ENCODE results near the gene ACTN1. TPM values are rescaled to one million over a fixed set of nuclear protein-coding genes. Genes with fewer than 3 reads are reported as not detected.
"Not testable (repeated sequence)": the region's sequence is repeated elsewhere in the genome, so short reads cannot be mapped to it uniquely, and the experiment has no call there.

Gene ACTN1
- total and polyA plus RNA-seq, 8 donors = 24.4 to 133 (median 49.0) TPM

- DNase-seq (no peak), ATAC-seq (peak in 1 of 4 donors; percentile 23), FAIRE-seq (no peak)
- Histone ChIP-seq H3K9me3 (no peaks in the 10 kb centered on the region), H3K36me3 (no peaks in the 10 kb centered on the region), H3K27ac (no peak overlapping the region), H3K27me3 (no peaks in the 10 kb centered on the region), H3K4me3 (no peak overlapping the region), H3K4me1 (no peaks in the 10 kb centered on the region)
- TF ChIP-seq CTCF (IDR thresholded peaks at IDR 0.05) = no peak
- intact Hi-C loops (cut with DNase I) = no loop called here
- WGBS, 2 donors = 19 to 40% methylated on average over 1 of the region's 1 CpG
Measured at GRCh38 chr14:68848253-68848652, 130.8 kb downstream of the ACTN1 start.

DNA sequence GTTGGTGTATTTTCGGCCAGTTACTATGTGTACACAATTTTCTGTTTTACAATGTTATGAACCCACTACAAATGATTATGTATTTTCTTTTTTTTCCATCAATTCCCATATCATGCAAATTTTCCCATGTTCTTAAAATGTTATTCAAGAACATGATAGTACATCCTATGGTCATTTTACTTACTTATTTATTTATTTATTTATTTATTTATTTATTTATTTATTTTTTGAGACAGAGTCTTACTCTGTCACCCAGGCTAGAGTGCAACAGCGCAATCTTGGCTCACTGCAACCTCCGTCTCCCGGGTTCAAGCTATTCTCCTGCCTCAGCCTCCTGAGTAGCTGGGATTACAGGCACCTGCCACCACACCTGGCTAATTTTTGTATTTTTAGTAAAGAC lies 131.5 kb downstream of the ACTN1 start:
- FAIRE-seq; H3K27ac ChIP-seq; intact Hi-C loops (cut with DNase I); H3K4me1 ChIP-seq; H3K27me3 ChIP-seq; DNase-seq; H3K9me3 ChIP-seq; H3K4me3 ChIP-seq; ATAC-seq; H3K36me3 ChIP-seq: not testable (repeated sequence)
- WGBS, 2 donors = 79 to 94% methylated on average over 4 of the region's 4 CpGs

- no peak overlapping the region for H3K27ac ChIP-seq
- ATAC-seq (no peak), FAIRE-seq (no peak), DNase-seq (no peak)
- no peaks in the 10 kb centered on the region for H3K36me3 ChIP-seq
- TF ChIP-seq CTCF (IDR thresholded peaks at IDR 0.05) = no peak
- intact Hi-C loops (cut with DNase I) = no loop called here
- no peaks in the 10 kb centered on the region for H3K27me3 ChIP-seq
- no peaks in the 10 kb centered on the region for H3K4me1 ChIP-seq
- no peaks in the 10 kb centered on the region for H3K9me3 ChIP-seq
- H3K4me3 ChIP-seq = no peak overlapping the region
- 81 to 89% methylated on average over 3 of the region's 3 CpGs for WGBS, 2 donors
Measured at GRCh38 chr14:68846466-68846865, 132.6 kb downstream of the ACTN1 start.

DNA sequence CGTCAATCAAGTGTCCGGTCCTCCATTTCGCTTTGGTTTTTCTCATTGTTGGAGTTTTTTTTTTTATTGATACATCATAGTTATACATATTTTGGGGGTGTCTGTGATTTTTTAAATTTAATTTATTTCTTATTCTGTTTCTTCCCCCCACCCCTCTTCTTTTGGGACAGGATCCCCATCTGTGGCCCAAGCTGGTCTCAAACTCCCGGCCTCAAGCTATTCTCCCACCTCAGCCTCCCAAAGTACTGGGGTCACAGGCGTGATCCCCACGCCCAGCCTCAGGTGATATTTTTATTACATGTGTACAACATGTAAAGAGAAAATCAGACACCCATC lies 134.9 kb downstream of the ACTN1 start:
- no peak for FAIRE-seq

GRCh38 chr14:68843471-68844209 lies 135.5 kb downstream of the ACTN1 start:
- H3K27me3 ChIP-seq = no peaks in the 10 kb centered on the region
- FAIRE-seq = peak; percentile 51
- H3K9me3 ChIP-seq = no peaks in the 10 kb centered on the region
- peak; percentile 74 to 91 (median 87) for TF ChIP-seq CTCF (IDR thresholded peaks at IDR 0.05)
- H3K4me3 ChIP-seq = peak overlapping the region in 2 of 4 donors; percentile 19 to 30
- peak; percentile 85 to 95 (median 94) for ATAC-seq
- peak; percentile 59 to 91 (median 79) for DNase-seq
- intact Hi-C loops (cut with DNase I) = no loop called here
- H3K27ac ChIP-seq = no peak overlapping the region
- 19 to 21% methylated on average over 18 to 19 of the region's 19 CpGs for WGBS, 2 donors
- H3K36me3 ChIP-seq = no peaks in the 10 kb centered on the region
- H3K4me1 ChIP-seq = no peaks in the 10 kb centered on the region

More for the DNA sequence above, 134.9 kb downstream of the ACTN1 start:
- no peak overlapping the region for H3K27ac ChIP-seq
- H3K4me3 ChIP-seq = peak overlapping the region in 1 of 4 donors; percentile 19
- H3K4me1 ChIP-seq = no peaks in the 10 kb centered on the region
- 17% methylated on average over 6 of the region's 6 CpGs for WGBS, 2 donors
- H3K36me3 ChIP-seq = no peaks in the 10 kb centered on the region
- intact Hi-C loops (cut with DNase I) = no loop called here
- DNase-seq (no peak), ATAC-seq (no peak)
- no peaks in the 10 kb centered on the region for H3K27me3 ChIP-seq
- TF ChIP-seq CTCF (IDR thresholded peaks at IDR 0.05) = peak in 1 of 4 donors; percentile 3
- no peaks in the 10 kb centered on the region for H3K9me3 ChIP-seq

All from pancreas (tissue), 10 donors.